Neural cell (in vitro differentiated cells): ENCODE results near the gene RMI1.

Experiments used
- CTCF ChIP-seq: fragments of 450-650 bp; IDR thresholded peaks from 2 replicates; pipeline ENCODE4 v1.5.1; 2014; ENCODE audit warnings: antibody characterized with exemption, mild to moderate bottlenecking, moderate library complexity; ENCODE audit not compliant: poor library complexity, severe bottlenecking
- EP300 ChIP-seq: fragments of 450-650 bp; conservative IDR thresholded peaks from 2 replicates; pipeline ENCODE4 v1.6.1; 2014; ENCODE audit warnings: antibody characterized with exemption, mild to moderate bottlenecking, moderate library complexity; ENCODE audit not compliant: poor library complexity, severe bottlenecking
- EZH2 ChIP-seq: fragments of 200-600, 300-800 bp; shearing (Covaris generic), sonication (generic); IDR thresholded peaks from 2 replicates; pipeline ENCODE4 v1.6.1; 2014; ENCODE audit warnings: antibody characterized with exemption, low read length, borderline replicate concordance, mild to moderate bottlenecking; ENCODE audit not compliant: insufficient read depth, poor library complexity, severe bottlenecking
- REST ChIP-seq: IDR thresholded peaks from 2 replicates; pipeline ENCODE4 v1.6.1; 2012; ENCODE audit warnings: borderline replicate concordance
- TAF1 ChIP-seq: IDR thresholded peaks from 2 replicates; pipeline ENCODE4 v1.6.1; 2012; ENCODE audit warnings: low read depth

- TF ChIP-seq CTCF (no peak), REST (no peak), EZH2 (no peak), EP300 (no peak), TAF1 (no peak)
These were observed 21.0 kb downstream of the RMI1 start for GRCh38 chr9:84001621-84002020.
